GM15510 (cell line): ENCODE results near the gene ENSA.

ENCODE experiments used
- POLR2A ChIP-seq: IDR thresholded peaks from 3 replicates; pipeline ENCODE4 v1.6.1; 2011; ENCODE audit warnings: borderline replicate concordance; ENCODE audit not compliant: insufficient read length; ENCODE audit errors: extremely low read depth

Gene ENSA

GRCh38 chr1:150621497-150622302 lies 7.7 kb downstream of the ENSA start:
- TF ChIP-seq POLR2A = no peak

- no peak for TF ChIP-seq POLR2A
Observed at GRCh38 chr1:150620919-150621318, 8.5 kb downstream of the ENSA start.

GRCh38 chr1:150619576-150620509 lies 9.6 kb downstream of the ENSA start:
- no peak for TF ChIP-seq POLR2A

- TF ChIP-seq POLR2A = no peak
Observed at GRCh38 chr1:150615346-150616201, 13.8 kb downstream of the ENSA start.

- no peak for TF ChIP-seq POLR2A
Observed at GRCh38 chr1:150613061-150613920, 16.1 kb downstream of the ENSA start.

GRCh38 chr1:150612014-150612345 lies 17.4 kb downstream of the ENSA start:
- no peak for TF ChIP-seq POLR2A

GRCh38 chr1:150610576-150610975 lies 18.8 kb downstream of the ENSA start:
- TF ChIP-seq POLR2A = no peak

- no peak for TF ChIP-seq POLR2A
Observed at GRCh38 chr1:150609732-150610131, 19.7 kb downstream of the ENSA start.

- no peak for TF ChIP-seq POLR2A
Observed at GRCh38 chr1:150606463-150607142, 22.8 kb downstream of the ENSA start.

GRCh38 chr1:150604226-150604588 lies 25.2 kb downstream of the ENSA start:
- no peak for TF ChIP-seq POLR2A

GRCh38 chr1:150603711-150604110 lies 25.7 kb downstream of the ENSA start:
- no peak for TF ChIP-seq POLR2A

- no peak for TF ChIP-seq POLR2A
Observed at GRCh38 chr1:150601540-150601939, 27.9 kb downstream of the ENSA start.

- no peak for TF ChIP-seq POLR2A
Observed at GRCh38 chr1:150596976-150597375, 32.4 kb downstream of the ENSA start.
